Activated CD4-positive, alpha-beta memory T cell treated with anti-CD3 and anti-CD28 coated beads for 36 hours (primary cell): ENCODE measurements around the gene ARHGAP12. TPM values are rescaled to one million over a fixed set of nuclear protein-coding genes. Genes with fewer than 3 reads are reported as not detected.

ENCODE experiments used
- CTCF ChIA-PET: fragments of 350-600 bp; sonication (Branson Sonifier 250); formaldehyde crosslinking; loops from one replicate; lab custom pipeline; 2021; ENCODE audit warnings: antibody characterized with exemption, inconsistent platforms; lab: Charles Lee
- POLR2A ChIA-PET: fragments of 350-600 bp; sonication (Branson Sonifier 250); formaldehyde crosslinking; loops from one replicate; lab custom pipeline; 2021; ENCODE audit warnings: antibody characterized with exemption; lab: Charles Lee
- DNase-seq: peaks from one replicate; pipeline ENCODE4 v3.0.0-alpha.2; 2020
- H3K27ac Mint-ChIP-seq: one replicate; pipeline ENCODE4 v1.8.0; 2021; ENCODE audit warnings: mixed read lengths
- H3K27me3 Mint-ChIP-seq: one replicate; pipeline ENCODE4 v1.8.0; 2021; ENCODE audit warnings: mixed read lengths
- H3K36me3 Mint-ChIP-seq: one replicate; pipeline ENCODE4 v1.8.0; 2021; ENCODE audit warnings: mixed read lengths
- H3K4me1 Mint-ChIP-seq: one replicate; pipeline ENCODE4 v1.8.0; 2021; ENCODE audit warnings: low read depth, mixed read lengths
- H3K4me3 Mint-ChIP-seq: one replicate; pipeline ENCODE4 v1.8.0; 2021; ENCODE audit warnings: mild to moderate bottlenecking, mixed read lengths
- H3K9me3 Mint-ChIP-seq: one replicate; pipeline ENCODE4 v1.8.0; 2021; ENCODE audit warnings: mixed read lengths
- intact Hi-C: fragments of 100-400 bp; cut with micrococcal nuclease; formaldehyde crosslinking; loops from one replicate; pipeline ENCODE4 v1.15.1; 2023
- total RNA-seq, 2 experiments: library from RNA; stranded (reverse); gene quantifications; one replicate each; pipeline ENCODE4 v1.2.3, GENCODE V29; 2021

Gene ARHGAP12
- total RNA-seq, 2 experiments from 2014 or later = 4.0 to 4.5 TPM

DNA sequence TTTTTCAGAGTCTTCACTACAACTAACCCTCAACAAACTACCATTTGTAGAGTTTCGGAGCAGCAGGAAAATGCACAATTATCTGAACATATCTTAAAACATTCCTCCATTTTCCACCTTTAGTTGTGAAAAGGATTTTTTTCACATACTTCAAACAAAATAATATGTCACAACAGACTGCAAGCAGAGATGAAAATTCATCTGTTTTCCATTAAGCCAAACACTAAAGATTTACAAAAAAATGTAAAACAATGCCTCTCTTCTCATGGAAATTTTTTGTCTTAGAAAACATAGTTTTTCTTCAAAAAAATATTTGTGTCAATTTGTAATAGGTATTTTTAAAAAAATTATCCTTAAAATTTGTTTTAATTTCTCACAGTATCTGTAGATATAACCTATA lies 98.9 kb downstream of the ARHGAP12 start:
- CTCF ChIA-PET = no interaction called here
- intact Hi-C loops = no loop called here
- POLR2A ChIA-PET = no interaction called here
- no peak overlapping the region for H3K27ac Mint-ChIP-seq
- H3K4me3 Mint-ChIP-seq = no peak overlapping the region
- no peak for DNase-seq
- H3K9me3 Mint-ChIP-seq = no peaks in the 10 kb centered on the region
- no peaks in the 10 kb centered on the region for H3K27me3 Mint-ChIP-seq
- H3K36me3 Mint-ChIP-seq = no peaks in the 10 kb centered on the region
- peaks cover 3% of the 10 kb centered on the region for H3K4me1 Mint-ChIP-seq

DNA sequence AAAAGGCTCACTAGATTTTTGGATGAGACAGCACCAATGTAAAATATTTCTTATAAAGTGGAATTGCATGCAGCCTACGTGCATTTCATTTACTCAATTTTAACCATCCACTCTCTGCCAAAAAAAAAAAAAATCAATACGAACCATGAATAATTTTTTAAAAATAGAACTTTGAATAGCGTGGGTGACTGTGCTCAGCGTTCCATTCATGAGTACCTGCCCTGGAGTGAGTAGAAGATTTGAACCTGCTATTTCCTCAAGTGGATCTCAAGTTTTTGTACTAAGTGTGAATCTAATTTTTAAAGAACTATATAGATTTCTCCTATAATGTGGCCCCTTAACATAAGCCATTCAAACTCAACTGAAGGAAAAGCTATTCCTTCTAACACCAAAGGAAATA lies 105.3 kb downstream of the ARHGAP12 start:
- CTCF ChIA-PET = no interaction called here
- POLR2A ChIA-PET = interaction anchor here (0.6 kb wide), 1 partner anchor 10 kb away, joined by 3 read pairs; no protein-coding TSS in a partner anchor
- Mint-ChIP-seq H3K4me3 (no peak overlapping the region), H3K27ac (no peak overlapping the region), H3K36me3 (no peaks in the 10 kb centered on the region), H3K9me3 (no peaks in the 10 kb centered on the region), H3K4me1 (no peaks in the 10 kb centered on the region), H3K27me3 (no peaks in the 10 kb centered on the region)
- intact Hi-C loops = no loop called here
- no peak for DNase-seq

DNA sequence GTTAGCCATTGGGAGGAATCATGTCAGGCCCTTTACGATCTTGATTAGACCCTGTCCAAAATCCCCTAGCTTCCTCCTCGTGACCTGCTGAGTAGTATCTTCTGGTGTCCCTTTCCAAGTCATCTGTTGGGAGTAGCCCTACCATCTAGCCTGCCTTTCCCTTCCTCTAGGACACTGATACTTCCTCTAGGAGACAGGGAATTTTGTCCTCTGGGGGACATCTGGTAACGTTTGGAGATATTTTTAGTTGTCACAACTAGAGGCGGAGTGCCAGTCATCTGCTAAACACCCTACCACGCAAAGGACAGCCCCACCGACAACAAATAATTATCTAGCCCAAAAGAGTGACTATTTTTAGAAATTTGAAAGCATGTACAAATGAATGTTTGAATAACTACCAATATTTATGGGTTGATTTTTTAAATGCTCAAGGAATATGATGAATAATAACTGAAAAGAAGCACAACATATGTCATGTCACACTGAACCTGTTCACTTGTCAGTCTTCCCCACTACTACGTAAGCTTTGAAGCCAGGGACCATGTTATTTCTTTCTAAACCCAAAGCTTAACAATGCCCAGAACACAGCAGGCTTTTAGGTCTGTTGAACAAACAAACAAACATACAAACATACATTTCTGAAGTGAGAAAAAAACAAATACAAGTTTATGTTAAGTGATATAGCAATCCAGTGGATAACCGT lies 105.9 kb downstream of the ARHGAP12 start:
- intact Hi-C loops = no loop called here
- no peak overlapping the region for H3K27ac Mint-ChIP-seq
- H3K36me3 Mint-ChIP-seq = peaks cover under 1% of the 10 kb centered on the region
- no peak overlapping the region for H3K4me3 Mint-ChIP-seq
- CTCF ChIA-PET = interaction anchor here (0.8 kb wide), 1 partner anchor 14 kb away, joined by 3 read pairs; no protein-coding TSS in a partner anchor
- POLR2A ChIA-PET = no interaction called here
- DNase-seq = no peak
- H3K27me3 Mint-ChIP-seq = no peaks in the 10 kb centered on the region
- no peaks in the 10 kb centered on the region for H3K4me1 Mint-ChIP-seq
- H3K9me3 Mint-ChIP-seq = no peaks in the 10 kb centered on the region

DNA sequence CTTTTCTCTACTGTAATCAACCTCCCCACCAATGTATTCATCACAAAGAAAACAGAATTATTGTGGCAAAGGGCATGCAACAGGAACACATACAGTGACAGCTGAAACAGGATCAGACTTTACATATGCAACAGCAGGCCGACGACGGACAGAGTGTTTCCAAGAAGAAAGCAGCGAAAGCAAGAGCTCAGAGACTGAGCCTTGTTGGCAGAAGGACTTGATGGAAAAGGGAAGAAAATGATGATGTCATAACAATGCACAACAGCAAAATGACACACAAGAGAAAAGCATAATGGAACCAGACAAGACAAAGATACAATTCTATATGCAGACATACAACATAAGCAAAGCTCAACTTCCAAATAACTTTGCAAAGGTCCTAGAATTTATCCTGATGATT lies 106.5 kb downstream of the ARHGAP12 start:
- POLR2A ChIA-PET = no interaction called here

DNA sequence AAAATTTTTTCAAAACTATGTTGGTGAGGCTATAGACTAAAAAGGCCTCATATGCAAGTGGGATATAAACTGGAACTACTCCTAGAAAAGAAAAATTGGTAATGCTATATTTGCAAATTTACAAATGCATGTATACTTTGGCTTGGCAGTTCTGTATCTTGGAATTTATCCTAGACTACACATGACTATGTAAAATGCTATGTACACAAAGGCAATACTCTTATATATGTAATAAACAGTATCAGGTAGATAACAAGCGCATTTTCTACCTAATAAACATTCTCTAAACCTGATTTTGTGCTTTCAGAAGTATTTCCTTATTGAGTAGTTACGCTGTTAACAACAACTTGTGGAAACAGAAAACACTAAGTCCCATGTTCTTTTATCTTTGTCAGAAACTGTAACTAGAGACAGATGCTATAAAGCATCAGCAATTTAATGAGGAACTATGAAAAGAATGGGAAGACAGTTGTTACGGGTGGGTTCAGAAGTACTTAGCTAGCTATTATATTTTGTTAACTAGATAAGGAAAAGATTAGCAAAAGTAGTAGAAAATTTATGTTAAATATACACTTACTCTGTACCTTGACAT lies 107.8 kb downstream of the ARHGAP12 start:
- ChIA-PET POLR2A (no interaction called here), CTCF (interaction anchor here (0.6 kb wide), 1 partner anchor 1364 kb away, joined by 3 read pairs; no protein-coding TSS in a partner anchor)
- H3K36me3 Mint-ChIP-seq = peaks cover 4% of the 10 kb centered on the region

More for the DNA sequence above, 106.5 kb downstream of the ARHGAP12 start:
- H3K4me3 Mint-ChIP-seq = no peak overlapping the region
- intact Hi-C loops = no loop called here
- no peaks in the 10 kb centered on the region for H3K27me3 Mint-ChIP-seq
- CTCF ChIA-PET = interaction anchor here (0.8 to 1.1 kb wide), 3 partner anchors 14 to 40 kb away, joined by 3 read pairs; no protein-coding TSS in a partner anchor
- no peaks in the 10 kb centered on the region for H3K9me3 Mint-ChIP-seq
- H3K36me3 Mint-ChIP-seq = peaks cover 4% of the 10 kb centered on the region
- H3K4me1 Mint-ChIP-seq = no peaks in the 10 kb centered on the region
- DNase-seq = no peak
- no peak overlapping the region for H3K27ac Mint-ChIP-seq

DNA sequence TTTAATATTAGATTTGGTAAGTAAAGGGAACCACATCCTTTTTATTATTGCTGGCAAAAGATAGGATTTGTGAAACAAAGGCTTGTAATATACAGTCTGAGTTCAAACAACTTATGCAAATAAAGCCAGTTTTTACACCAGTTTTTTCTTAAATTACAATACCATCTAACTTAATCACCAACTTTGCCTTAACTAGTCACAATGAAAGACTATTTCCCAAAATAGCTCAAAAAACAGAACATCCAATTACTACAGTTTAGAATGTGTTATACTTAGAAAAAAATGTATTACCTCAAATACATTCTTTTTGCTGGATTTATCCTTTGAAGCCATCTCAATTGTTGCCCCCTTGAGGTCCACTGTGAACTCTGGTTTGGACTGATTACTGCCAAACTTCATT lies 108.5 kb downstream of the ARHGAP12 start:
- Mint-ChIP-seq H3K4me1 (no peaks in the 10 kb centered on the region), H3K27me3 (no peaks in the 10 kb centered on the region), H3K4me3 (no peak overlapping the region), H3K36me3 (peaks cover 4% of the 10 kb centered on the region), H3K9me3 (no peaks in the 10 kb centered on the region), H3K27ac (no peak overlapping the region)
- ChIA-PET CTCF (no interaction called here), POLR2A (no interaction called here)
- intact Hi-C loops = no loop called here
- DNase-seq = no peak

More for the DNA sequence above, 107.8 kb downstream of the ARHGAP12 start:
- DNase-seq = no peak
- no peaks in the 10 kb centered on the region for H3K9me3 Mint-ChIP-seq
- H3K4me1 Mint-ChIP-seq = no peaks in the 10 kb centered on the region
- H3K27me3 Mint-ChIP-seq = no peaks in the 10 kb centered on the region
- H3K27ac Mint-ChIP-seq = no peak overlapping the region
- no peak overlapping the region for H3K4me3 Mint-ChIP-seq
- intact Hi-C loops = no loop called here

DNA sequence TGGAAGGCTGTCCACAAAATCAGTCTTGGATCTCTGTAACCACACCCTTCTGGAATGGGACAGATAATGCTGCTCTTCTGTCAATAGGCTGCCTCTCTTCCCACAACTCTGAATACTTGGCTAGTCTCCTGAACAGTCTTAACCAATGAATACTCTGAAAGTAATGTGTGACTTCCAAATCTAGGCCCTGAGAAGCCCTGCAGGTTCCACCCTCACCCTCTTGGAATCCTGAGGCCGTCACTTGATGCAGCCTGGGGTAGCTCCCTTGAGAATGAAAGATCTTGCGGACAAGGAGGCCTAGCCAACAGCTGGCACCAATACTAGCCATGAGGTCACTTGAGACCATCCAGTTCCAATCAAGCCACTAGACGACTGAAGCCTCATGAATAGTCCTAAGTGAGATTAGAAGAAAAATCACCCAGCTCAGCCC lies 109.2 kb downstream of the ARHGAP12 start:
- no peaks in the 10 kb centered on the region for H3K9me3 Mint-ChIP-seq
- intact Hi-C loops = no loop called here
- H3K4me3 Mint-ChIP-seq = no peak overlapping the region
- no peaks in the 10 kb centered on the region for H3K27me3 Mint-ChIP-seq
- CTCF ChIA-PET = no interaction called here
- H3K27ac Mint-ChIP-seq = no peak overlapping the region
- no peaks in the 10 kb centered on the region for H3K4me1 Mint-ChIP-seq
- DNase-seq = no peak
- peaks cover 4% of the 10 kb centered on the region for H3K36me3 Mint-ChIP-seq
- POLR2A ChIA-PET = no interaction called here

DNA sequence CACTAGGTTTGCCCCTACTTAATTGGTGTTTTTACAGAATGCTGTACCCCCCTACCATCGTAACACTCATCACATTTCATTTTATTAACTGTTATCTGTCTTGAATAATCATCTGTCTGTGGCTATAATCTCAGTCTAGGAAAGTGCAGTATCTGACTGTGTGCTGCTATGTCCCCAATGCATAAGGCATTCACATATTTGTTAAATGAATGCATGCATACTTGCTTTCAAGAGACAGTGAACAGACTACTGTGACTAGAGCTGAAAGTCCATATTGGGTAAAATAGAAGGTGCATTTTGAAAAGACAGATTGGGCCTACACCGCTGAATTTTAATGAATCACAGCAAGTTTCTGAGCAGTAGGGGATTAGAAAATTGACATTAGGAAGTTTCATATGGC lies 112.3 kb downstream of the ARHGAP12 start:
- CTCF ChIA-PET = no interaction called here
- Mint-ChIP-seq H3K4me3 (no peak overlapping the region), H3K9me3 (no peaks in the 10 kb centered on the region), H3K36me3 (peaks cover 4% of the 10 kb centered on the region), H3K27me3 (no peaks in the 10 kb centered on the region), H3K4me1 (no peaks in the 10 kb centered on the region), H3K27ac (no peak overlapping the region)
- no peak for DNase-seq
- POLR2A ChIA-PET = no interaction called here
- intact Hi-C loops = no loop called here

DNA sequence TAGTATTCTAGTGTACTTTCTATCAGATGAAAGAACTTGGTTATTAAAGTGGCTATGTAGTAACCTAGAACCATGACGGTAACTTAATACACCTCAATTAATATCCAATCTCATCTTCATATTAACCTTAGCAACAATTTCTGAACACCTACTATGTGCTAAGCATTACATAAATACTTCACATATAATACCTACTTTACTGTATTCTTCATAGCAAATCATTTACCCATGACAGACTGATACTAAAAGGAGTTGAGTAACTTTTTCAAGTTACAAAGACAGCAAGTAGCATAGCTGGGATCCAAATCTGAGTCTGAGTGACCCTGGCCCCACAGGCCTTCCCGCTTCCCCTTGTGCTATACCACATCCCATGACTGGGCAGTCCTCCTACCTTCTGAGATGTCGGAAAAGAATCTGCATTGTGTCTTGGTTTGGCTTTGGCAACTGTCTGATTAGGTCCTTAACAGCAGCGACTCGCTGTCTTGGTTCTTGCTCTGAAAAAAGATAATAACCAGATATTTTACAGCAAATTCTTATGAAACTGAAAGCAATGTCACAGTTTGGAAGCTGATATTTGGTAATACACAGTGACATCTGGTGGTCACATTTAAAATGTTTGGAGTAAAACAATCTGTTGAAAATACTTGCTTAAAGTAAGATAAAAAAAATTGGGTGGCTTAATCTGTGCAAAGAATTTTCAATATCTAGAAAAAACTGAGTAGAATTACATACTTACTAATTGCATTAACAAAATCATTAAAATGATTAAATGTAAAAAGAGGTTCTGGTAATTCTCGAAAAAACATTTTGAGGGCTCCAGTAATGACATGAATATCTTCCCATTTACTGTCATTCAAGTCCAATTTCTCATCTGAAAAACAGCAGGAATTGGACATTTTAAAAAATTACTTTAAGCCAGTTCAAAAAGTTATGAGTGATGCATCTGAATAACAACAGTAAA lies 120.1 kb downstream of the ARHGAP12 start:
- H3K27ac Mint-ChIP-seq = peak overlapping the region; percentile 63
- H3K9me3 Mint-ChIP-seq = no peaks in the 10 kb centered on the region
- intact Hi-C loops = loop anchor here (1.0 to 10.0 kb wide), 7 partner anchors 63 to 1082 kb away; no protein-coding TSS in a partner anchor
- peaks cover 6% of the 10 kb centered on the region for H3K4me1 Mint-ChIP-seq
- peak; percentile 29 for DNase-seq
- H3K4me3 Mint-ChIP-seq = peak overlapping the region; percentile 48
- CTCF ChIA-PET = interaction anchor here (0.6 to 4.4 kb wide), 19 partner anchors 9 to 1121 kb away, joined by 3 to 27 read pairs (median 3); no protein-coding TSS in a partner anchor
- no peaks in the 10 kb centered on the region for H3K27me3 Mint-ChIP-seq
- peaks cover 2% of the 10 kb centered on the region for H3K36me3 Mint-ChIP-seq
- POLR2A ChIA-PET = no interaction called here

DNA sequence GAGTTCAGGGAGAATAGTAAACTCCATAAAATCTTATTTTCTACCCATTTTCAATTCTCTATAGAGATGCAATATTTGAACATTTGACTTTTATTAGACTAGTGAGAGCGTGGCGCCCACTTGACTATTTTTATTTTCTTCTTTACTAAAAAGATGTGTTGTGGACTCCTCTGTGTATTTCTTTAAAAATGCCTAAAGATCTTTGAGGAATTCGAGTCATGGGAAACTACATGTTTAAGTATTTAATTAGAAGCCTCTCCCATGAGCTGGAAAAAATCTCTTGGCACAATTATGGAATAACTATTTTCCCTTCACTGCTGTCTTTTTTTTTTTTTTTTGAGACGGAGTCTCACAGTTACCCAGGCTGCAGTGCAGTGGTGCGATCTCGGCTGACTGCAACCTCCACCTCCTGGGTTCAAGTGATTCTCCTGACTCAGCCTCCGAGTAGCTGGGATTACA lies 124.2 kb downstream of the ARHGAP12 start:
- CTCF ChIA-PET = no interaction called here
- peaks cover 6% of the 10 kb centered on the region for H3K4me1 Mint-ChIP-seq

DNA sequence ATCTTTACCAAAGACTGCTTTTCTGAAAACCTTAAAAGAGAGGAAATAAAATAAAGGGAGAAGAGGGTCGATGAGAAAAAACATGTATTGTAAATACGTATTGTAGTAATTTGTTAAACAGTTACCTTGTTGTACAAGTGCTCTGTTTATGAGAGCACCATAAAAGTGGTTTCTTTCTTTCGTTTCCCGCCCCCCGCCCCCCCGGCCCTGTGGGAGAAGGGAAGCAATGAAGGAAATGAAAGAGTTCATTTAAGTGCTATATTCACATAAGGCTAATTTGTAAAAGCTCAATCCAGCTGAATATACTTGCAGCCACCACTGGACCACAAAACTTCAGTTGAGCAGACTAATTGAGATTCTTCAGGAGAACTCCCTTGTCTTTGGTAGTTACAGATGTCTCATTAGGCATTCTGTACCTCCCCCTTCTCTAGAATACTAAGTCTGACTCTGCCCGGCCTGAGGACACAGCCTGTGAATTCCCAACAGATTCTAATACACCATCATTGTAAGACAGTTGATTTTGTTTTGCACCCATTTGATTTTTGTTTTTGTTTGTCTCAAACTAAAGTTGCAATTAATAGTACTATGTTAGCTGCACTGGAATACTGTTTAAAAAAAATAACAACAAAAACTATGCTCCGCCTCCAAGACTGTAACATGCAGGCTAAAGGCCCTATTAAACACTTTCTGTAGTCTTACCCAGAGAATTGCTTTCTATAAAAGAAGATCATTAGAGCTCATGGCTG lies 124.9 kb downstream of the ARHGAP12 start:
- Mint-ChIP-seq H3K9me3 (no peaks in the 10 kb centered on the region), H3K27me3 (no peaks in the 10 kb centered on the region), H3K4me3 (no peak overlapping the region), H3K27ac (no peak overlapping the region), H3K4me1 (peaks cover 6% of the 10 kb centered on the region), H3K36me3 (peaks cover 4% of the 10 kb centered on the region)
- POLR2A ChIA-PET = no interaction called here
- DNase-seq = no peak
- CTCF ChIA-PET = no interaction called here
- intact Hi-C loops = loop anchor here (10.0 kb wide), 1 partner anchor 289 kb away; no protein-coding TSS in a partner anchor

More for the DNA sequence above, 124.2 kb downstream of the ARHGAP12 start:
- no peak for DNase-seq
- intact Hi-C loops = loop anchor here (10.0 kb wide), 1 partner anchor 290 kb away; no protein-coding TSS in a partner anchor
- Mint-ChIP-seq H3K27me3 (no peaks in the 10 kb centered on the region), H3K4me3 (no peak overlapping the region), H3K36me3 (peaks cover 4% of the 10 kb centered on the region), H3K9me3 (no peaks in the 10 kb centered on the region), H3K27ac (no peak overlapping the region)
- POLR2A ChIA-PET = no interaction called here
